OCI-LY3 (cell line): ENCODE data around the gene ARMC9.

Experiments
- H2AFZ ChIP-seq: fragments of 200-600, 300-600 bp; shearing (Covaris generic); 2 replicates; pipeline ENCODE4 v1.6.0; 2014; ENCODE audit warnings: antibody characterized with exemption, low read depth, low read length
- H3K27ac ChIP-seq: fragments of 200-600, 300-600 bp; sonication (generic); 2 replicates; pipeline ENCODE4 v1.5.1; 2014; ENCODE audit warnings: mild to moderate bottlenecking, low read length, moderate library complexity, mixed read lengths
- H3K27me3 ChIP-seq: fragments of 200-600, 300-600 bp; sonication (generic); 2 replicates; pipeline ENCODE4 v1.6.1; 2014; ENCODE audit warnings: low read depth, low read length, mixed read lengths
- H3K36me3 ChIP-seq: fragments of 200-600, 300-600 bp; sonication (generic); replicated peaks from 2 replicates; pipeline ENCODE3; 2014; ENCODE audit warnings: low read depth, low read length, mixed read lengths
- H3K4me1 ChIP-seq: fragments of 300-600, 200-600 bp; sonication (generic); 2 replicates; pipeline ENCODE4 v1.6.1; 2014; ENCODE audit warnings: low read length, mixed read lengths
- H3K4me2 ChIP-seq: fragments of 200-600, 300-600 bp; sonication (generic); 2 replicates; pipeline ENCODE4 v1.6.1; 2014; ENCODE audit warnings: low read length, mixed read lengths
- H3K4me3 ChIP-seq: fragments of 300-600, 200-600 bp; sonication (generic); 2 replicates; pipeline ENCODE4 v1.5.1; 2014; ENCODE audit warnings: antibody characterized with exemption, mild to moderate bottlenecking, low read length, moderate library complexity
- H3K79me2 ChIP-seq: fragments of 300-600, 200-600 bp; shearing (Covaris generic); 2 replicates; pipeline ENCODE4 v1.6.1; 2014; ENCODE audit warnings: mild to moderate bottlenecking, low read length, mixed read lengths
- H3K9ac ChIP-seq: fragments of 300-600, 200-600 bp; shearing (Covaris generic); 2 replicates; pipeline ENCODE4 v1.6.0; 2014; ENCODE audit warnings: mild to moderate bottlenecking, low read length, moderate library complexity
- H3K9me3 ChIP-seq: fragments of 200-600, 300-600 bp; shearing (Covaris generic); 2 replicates; pipeline ENCODE4 v1.6.1; 2014; ENCODE audit warnings: low read length, mixed read lengths; ENCODE audit not compliant: insufficient read depth
- H4K20me1 ChIP-seq: fragments of 200-600, 300-600 bp; sonication (generic); 2 replicates; pipeline ENCODE4 v1.6.1; 2016; ENCODE audit warnings: low read length, mixed read lengths; ENCODE audit not compliant: insufficient read depth
- CTCF ChIP-seq: fragments of 200-600, 300-600 bp; sonication (generic); IDR thresholded peaks from 2 replicates; pipeline ENCODE4 v1.5.1; 2014; ENCODE audit warnings: antibody characterized with exemption, low read length, low read depth
- EZH2phosphoT487 ChIP-seq: fragments of 200-600 bp; shearing (Covaris generic); IDR thresholded peaks from 2 replicates; pipeline ENCODE4 v1.6.1; 2018; ENCODE audit warnings: antibody characterized with exemption, mixed run types, low read depth

Gene ARMC9

GRCh38 chr2:231243866-231244265 is 45.4 kb downstream of the ARMC9 start:
- H3K9me3 ChIP-seq: no peaks in the 10 kb centered on the region
- TF ChIP-seq EZH2phosphoT487: no peak
- TF ChIP-seq CTCF: no peak
- no peak overlapping the region for H3K4me3 ChIP-seq
- H4K20me1 ChIP-seq: no peaks in the 10 kb centered on the region
- H3K27me3 ChIP-seq: no peaks in the 10 kb centered on the region
- no peaks in the 10 kb centered on the region for H3K79me2 ChIP-seq
- H3K4me2 ChIP-seq: no peak overlapping the region
- H3K4me1 ChIP-seq: peaks cover 6% of the 10 kb centered on the region
- H3K36me3 ChIP-seq: no peaks in the 10 kb centered on the region
- H3K27ac ChIP-seq: no peak overlapping the region
- H3K9ac ChIP-seq: no peak overlapping the region
- no peak overlapping the region for H2AFZ ChIP-seq

GRCh38 chr2:231244382-231245248 is 46.2 kb downstream of the ARMC9 start:
- H3K9me3 ChIP-seq: no peaks in the 10 kb centered on the region
- no peak overlapping the region for H3K4me3 ChIP-seq
- H3K4me2 ChIP-seq: no peak overlapping the region
- H3K27ac ChIP-seq: no peak overlapping the region
- no peaks in the 10 kb centered on the region for H3K79me2 ChIP-seq
- no peak for TF ChIP-seq EZH2phosphoT487
- no peak for TF ChIP-seq CTCF
- H3K36me3 ChIP-seq: no peaks in the 10 kb centered on the region
- no peaks in the 10 kb centered on the region for H4K20me1 ChIP-seq
- no peak overlapping the region for H3K9ac ChIP-seq
- H3K4me1 ChIP-seq: peaks cover 6% of the 10 kb centered on the region
- no peaks in the 10 kb centered on the region for H3K27me3 ChIP-seq
- H2AFZ ChIP-seq: no peak overlapping the region

- Histone ChIP-seq H3K4me2 (no peak overlapping the region), H3K27ac (no peak overlapping the region), H2AFZ (no peak overlapping the region), H3K9me3 (no peaks in the 10 kb centered on the region), H3K36me3 (no peaks in the 10 kb centered on the region), H3K9ac (no peak overlapping the region), H3K4me1 (peaks cover 6% of the 10 kb centered on the region), H3K27me3 (no peaks in the 10 kb centered on the region), H3K4me3 (no peak overlapping the region), H4K20me1 (no peaks in the 10 kb centered on the region), H3K79me2 (no peaks in the 10 kb centered on the region)
- peak; percentile 48 for TF ChIP-seq CTCF
- TF ChIP-seq EZH2phosphoT487: no peak
Observed at GRCh38 chr2:231245249-231246094, 47.0 kb downstream of the ARMC9 start.

GRCh38 chr2:231246171-231246842 is 47.9 kb downstream of the ARMC9 start:
- Histone ChIP-seq H3K36me3 (no peaks in the 10 kb centered on the region), H3K4me2 (no peak overlapping the region), H3K27ac (no peak overlapping the region), H3K79me2 (no peaks in the 10 kb centered on the region), H3K9ac (no peak overlapping the region), H2AFZ (no peak overlapping the region), H3K4me3 (no peak overlapping the region), H3K4me1 (peaks cover 11% of the 10 kb centered on the region), H4K20me1 (no peaks in the 10 kb centered on the region), H3K27me3 (no peaks in the 10 kb centered on the region), H3K9me3 (no peaks in the 10 kb centered on the region)
- no peak for TF ChIP-seq EZH2phosphoT487
- no peak for TF ChIP-seq CTCF
